Loucy (cell line): ENCODE measurements around the gene ANP32A.

ENCODE experiments used
- EZH2phosphoT487 ChIP-seq: fragments of 200-600 bp; IDR thresholded peaks from 2 replicates; pipeline ENCODE4 v1.6.1; 2018; ENCODE audit warnings: antibody characterized with exemption, mild to moderate bottlenecking, moderate library complexity, borderline replicate concordance
- TF ChIP-seq, protein P1 (sequence below): fragments of 200-600 bp; sonication (generic); conservative IDR thresholded peaks from 2 replicates; pipeline ENCODE4 v1.5.1; 2014; ENCODE audit warnings: mild to moderate bottlenecking, antibody characterized with exemption, low read length

DNA sequence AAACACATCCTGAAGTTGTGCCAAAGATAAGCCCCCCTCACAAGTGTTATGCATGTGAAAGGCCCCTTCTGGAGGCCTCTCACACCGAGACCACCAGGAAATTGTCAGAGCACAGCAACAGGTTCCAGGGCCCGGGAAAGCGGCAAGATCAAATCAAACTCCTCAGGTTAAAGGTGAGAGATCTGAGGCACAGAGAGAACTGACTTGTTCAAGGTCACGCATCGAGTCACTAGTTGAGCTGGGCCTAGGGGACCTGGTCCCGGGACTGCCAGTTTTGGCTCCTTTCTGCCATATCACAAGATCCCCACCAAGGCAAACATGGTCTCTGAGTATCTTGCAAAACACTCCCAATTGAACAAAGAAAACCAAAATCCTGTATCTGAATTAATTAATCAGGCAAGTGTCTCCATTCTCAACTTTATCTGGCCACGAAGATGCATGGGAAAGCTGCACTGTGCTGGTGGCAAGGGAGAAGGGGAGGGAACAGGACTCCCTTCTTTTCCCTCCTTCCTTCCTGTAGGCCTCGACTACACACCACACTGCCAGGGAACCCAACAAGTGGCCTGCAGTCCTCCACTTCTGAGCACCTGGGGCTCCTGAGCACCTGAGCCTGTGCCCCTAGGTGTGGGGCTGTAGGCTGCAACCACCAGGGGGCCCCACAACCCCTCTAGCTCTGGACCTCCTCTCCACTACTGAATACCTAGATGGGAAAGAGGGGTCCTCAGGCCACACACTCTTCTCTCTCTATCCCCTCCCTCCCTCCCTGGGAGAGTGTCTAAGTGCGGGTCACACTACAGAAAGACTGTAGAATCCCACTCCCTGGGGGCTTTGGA, 37.3 kb downstream of the ANP32A start:
- TF ChIP-seq, protein P1, sequence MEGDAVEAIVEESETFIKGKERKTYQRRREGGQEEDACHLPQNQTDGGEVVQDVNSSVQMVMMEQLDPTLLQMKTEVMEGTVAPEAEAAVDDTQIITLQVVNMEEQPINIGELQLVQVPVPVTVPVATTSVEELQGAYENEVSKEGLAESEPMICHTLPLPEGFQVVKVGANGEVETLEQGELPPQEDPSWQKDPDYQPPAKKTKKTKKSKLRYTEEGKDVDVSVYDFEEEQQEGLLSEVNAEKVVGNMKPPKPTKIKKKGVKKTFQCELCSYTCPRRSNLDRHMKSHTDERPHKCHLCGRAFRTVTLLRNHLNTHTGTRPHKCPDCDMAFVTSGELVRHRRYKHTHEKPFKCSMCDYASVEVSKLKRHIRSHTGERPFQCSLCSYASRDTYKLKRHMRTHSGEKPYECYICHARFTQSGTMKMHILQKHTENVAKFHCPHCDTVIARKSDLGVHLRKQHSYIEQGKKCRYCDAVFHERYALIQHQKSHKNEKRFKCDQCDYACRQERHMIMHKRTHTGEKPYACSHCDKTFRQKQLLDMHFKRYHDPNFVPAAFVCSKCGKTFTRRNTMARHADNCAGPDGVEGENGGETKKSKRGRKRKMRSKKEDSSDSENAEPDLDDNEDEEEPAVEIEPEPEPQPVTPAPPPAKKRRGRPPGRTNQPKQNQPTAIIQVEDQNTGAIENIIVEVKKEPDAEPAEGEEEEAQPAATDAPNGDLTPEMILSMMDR, result peak; percentile 70
- no peak for TF ChIP-seq EZH2phosphoT487
